ENCODE measurements around the gene GTF2F2. TPM values are rescaled to one million over a fixed set of nuclear protein-coding genes. Genes with fewer than 3 reads are reported as not detected.
A peak's percentile ranks its signal among the peaks of the same experiment; 100 is the strongest.

Gene GTF2F2
- total and polyA plus RNA-seq, 9 of the 15 experiments (the other 6 are each of a cell fraction or from before 2014, with no cell fraction given), result 19.7 to 44.8 (median 32.4) TPM

DNA sequence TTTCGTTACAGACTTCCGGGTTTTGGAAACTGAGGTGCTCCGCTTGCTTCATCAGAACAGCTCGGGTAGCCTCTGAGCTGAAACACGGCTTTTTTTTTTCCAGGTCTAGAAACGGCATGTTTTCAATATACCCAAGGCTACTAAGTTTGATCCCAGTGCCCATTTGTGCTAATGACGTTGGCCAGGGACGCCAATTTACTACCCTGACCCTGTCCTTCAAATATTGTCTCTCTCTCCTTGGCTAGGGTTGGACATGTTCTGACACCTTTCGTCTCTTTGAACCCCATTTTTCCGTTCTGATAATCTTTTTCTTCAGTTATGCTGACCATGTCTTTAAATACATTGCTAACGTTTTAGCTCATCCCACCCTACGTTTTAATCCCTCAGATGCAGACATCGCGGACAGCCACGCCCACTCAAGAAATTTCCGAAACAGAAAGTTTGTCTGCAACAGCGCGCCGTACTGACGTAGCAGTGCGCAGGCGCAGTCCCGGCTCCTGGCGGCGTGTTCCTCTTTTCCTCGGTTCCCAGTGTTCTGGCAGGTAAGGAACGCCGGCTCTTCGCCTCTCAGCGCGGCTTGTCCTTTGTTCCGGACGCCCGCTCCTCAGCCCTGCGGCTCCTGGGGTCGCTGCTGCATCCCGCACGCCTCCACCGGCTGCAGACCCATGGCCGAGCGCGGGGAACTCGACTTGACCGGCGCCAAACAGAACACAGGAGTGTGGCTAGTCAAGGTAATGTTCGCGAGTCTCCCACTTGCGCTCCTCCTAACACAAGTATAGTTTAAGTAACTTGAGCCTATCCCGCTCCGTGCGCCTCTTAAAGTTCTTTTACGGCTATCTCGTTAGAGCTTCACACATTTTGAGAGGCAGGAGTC is at the start of gene GTF2F2 (continued):
- TF ChIP-seq, protein P1, sequence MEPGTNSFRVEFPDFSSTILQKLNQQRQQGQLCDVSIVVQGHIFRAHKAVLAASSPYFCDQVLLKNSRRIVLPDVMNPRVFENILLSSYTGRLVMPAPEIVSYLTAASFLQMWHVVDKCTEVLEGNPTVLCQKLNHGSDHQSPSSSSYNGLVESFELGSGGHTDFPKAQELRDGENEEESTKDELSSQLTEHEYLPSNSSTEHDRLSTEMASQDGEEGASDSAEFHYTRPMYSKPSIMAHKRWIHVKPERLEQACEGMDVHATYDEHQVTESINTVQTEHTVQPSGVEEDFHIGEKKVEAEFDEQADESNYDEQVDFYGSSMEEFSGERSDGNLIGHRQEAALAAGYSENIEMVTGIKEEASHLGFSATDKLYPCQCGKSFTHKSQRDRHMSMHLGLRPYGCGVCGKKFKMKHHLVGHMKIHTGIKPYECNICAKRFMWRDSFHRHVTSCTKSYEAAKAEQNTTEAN (CRISPR knock-in tag; IDR thresholded peaks at IDR 0.05), result no peak
- TF ChIP-seq MIER1 (IDR thresholded peaks at IDR 0.05; ENCODE audit: low read depth) (no peak), DPF2 (IDR thresholded peaks at IDR 0.05) (no peak), POLR2G (IDR thresholded peaks at IDR 0.05; ENCODE audit: low read depth, low read length) (peak; percentile 81), SRF (CRISPR knock-in tag; IDR thresholded peaks at IDR 0.05) (no peak), GATAD2B (IDR thresholded peaks at IDR 0.05; ENCODE audit: borderline replicate concordance) (no peak), SNRNP70 (optimal IDR thresholded peaks at IDR 0.05; ENCODE audit: low read depth, low read length) (no peak), EP400 (IDR thresholded peaks at IDR 0.05) (peak; percentile 75), PHB2 (IDR thresholded peaks at IDR 0.05; ENCODE audit: low read depth) (no peak), TRIM24 (IDR thresholded peaks at IDR 0.05) (peak in 1 of 2 experiments; percentile 9; a peak in 1 of 4 replicates), SRSF7 (optimal IDR thresholded peaks at IDR 0.05; ENCODE audit: low read depth, low read length) (no peak), MTA2 (IDR thresholded peaks at IDR 0.05; ENCODE audit: low read depth) (no peak), ZNF586 (CRISPR knock-in tag; conservative IDR thresholded peaks at IDR 0.05) (no peak), BRD9 (IDR thresholded peaks at IDR 0.05; ENCODE audit: low read depth, partially characterized antibody) (no peak), SUPT5H (IDR thresholded peaks at IDR 0.05) (peak; percentile 78), PTBP1 (IDR thresholded peaks at IDR 0.05; ENCODE audit: low read depth, low read length) (no peak), ZNF764 (CRISPR knock-in tag; IDR thresholded peaks at IDR 0.05; ENCODE audit: low read depth) (no peak)
- TF ChIP-seq, protein P2, sequence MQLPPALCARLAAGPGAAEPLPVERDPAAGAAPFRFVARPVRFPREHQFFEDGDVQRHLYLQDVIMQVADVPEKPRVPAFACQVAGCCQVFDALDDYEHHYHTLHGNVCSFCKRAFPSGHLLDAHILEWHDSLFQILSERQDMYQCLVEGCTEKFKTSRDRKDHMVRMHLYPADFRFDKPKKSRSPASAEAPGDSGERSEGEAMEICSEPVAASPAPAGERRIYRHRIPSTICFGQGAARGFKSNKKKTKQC (CRISPR knock-in tag; IDR thresholded peaks at IDR 0.05), result peak; percentile 73; the same call in 1 of the 2 replicates
- TF ChIP-seq, protein P3, sequence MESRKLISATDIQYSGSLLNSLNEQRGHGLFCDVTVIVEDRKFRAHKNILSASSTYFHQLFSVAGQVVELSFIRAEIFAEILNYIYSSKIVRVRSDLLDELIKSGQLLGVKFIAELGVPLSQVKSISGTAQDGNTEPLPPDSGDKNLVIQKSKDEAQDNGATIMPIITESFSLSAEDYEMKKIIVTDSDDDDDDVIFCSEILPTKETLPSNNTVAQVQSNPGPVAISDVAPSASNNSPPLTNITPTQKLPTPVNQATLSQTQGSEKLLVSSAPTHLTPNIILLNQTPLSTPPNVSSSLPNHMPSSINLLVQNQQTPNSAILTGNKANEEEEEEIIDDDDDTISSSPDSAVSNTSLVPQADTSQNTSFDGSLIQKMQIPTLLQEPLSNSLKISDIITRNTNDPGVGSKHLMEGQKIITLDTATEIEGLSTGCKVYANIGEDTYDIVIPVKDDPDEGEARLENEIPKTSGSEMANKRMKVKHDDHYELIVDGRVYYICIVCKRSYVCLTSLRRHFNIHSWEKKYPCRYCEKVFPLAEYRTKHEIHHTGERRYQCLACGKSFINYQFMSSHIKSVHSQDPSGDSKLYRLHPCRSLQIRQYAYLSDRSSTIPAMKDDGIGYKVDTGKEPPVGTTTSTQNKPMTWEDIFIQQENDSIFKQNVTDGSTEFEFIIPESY (CRISPR knock-in tag; IDR thresholded peaks at IDR 0.05), result no peak
- TF ChIP-seq, protein P4, sequence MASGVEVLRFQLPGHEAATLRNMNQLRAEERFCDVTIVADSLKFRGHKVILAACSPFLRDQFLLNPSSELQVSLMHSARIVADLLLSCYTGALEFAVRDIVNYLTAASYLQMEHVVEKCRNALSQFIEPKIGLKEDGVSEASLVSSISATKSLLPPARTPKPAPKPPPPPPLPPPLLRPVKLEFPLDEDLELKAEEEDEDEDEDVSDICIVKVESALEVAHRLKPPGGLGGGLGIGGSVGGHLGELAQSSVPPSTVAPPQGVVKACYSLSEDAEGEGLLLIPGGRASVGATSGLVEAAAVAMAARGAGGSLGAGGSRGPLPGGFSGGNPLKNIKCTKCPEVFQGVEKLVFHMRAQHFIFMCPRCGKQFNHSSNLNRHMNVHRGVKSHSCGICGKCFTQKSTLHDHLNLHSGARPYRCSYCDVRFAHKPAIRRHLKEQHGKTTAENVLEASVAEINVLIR (CRISPR knock-in tag; IDR thresholded peaks at IDR 0.05), result peak; percentile 66
- TF ChIP-seq, protein P5, sequence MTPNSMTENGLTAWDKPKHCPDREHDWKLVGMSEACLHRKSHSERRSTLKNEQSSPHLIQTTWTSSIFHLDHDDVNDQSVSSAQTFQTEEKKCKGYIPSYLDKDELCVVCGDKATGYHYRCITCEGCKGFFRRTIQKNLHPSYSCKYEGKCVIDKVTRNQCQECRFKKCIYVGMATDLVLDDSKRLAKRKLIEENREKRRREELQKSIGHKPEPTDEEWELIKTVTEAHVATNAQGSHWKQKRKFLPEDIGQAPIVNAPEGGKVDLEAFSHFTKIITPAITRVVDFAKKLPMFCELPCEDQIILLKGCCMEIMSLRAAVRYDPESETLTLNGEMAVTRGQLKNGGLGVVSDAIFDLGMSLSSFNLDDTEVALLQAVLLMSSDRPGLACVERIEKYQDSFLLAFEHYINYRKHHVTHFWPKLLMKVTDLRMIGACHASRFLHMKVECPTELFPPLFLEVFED (CRISPR knock-in tag; conservative IDR thresholded peaks at IDR 0.05), result no peak
- TF ChIP-seq, protein P6, sequence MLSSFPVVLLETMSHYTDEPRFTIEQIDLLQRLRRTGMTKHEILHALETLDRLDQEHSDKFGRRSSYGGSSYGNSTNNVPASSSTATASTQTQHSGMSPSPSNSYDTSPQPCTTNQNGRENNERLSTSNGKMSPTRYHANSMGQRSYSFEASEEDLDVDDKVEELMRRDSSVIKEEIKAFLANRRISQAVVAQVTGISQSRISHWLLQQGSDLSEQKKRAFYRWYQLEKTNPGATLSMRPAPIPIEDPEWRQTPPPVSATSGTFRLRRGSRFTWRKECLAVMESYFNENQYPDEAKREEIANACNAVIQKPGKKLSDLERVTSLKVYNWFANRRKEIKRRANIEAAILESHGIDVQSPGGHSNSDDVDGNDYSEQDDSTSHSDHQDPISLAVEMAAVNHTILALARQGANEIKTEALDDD (IDR thresholded peaks at IDR 0.05), result peak; percentile 81
